GM19468 (cell line): Measurements from ENCODE around the gene CDC27.
A peak's percentile ranks its signal among the peaks of the same experiment; 100 is the strongest.
"Not testable (repeated sequence)": the region's sequence is repeated elsewhere in the genome, so short reads cannot be mapped to it uniquely, and the experiment has no call there.

Source experiments
- ATAC-seq: cut with Tn5 transposase; IDR thresholded peaks from one replicate; pipeline ENCODE4 v1.9.1; 2021; ENCODE audit warnings: mild to moderate bottlenecking, moderate library complexity, moderate number of reproducible peaks; ENCODE audit not compliant: unreplicated experiment; ENCODE audit errors: extremely low read depth

The CDC27 gene

DNA sequence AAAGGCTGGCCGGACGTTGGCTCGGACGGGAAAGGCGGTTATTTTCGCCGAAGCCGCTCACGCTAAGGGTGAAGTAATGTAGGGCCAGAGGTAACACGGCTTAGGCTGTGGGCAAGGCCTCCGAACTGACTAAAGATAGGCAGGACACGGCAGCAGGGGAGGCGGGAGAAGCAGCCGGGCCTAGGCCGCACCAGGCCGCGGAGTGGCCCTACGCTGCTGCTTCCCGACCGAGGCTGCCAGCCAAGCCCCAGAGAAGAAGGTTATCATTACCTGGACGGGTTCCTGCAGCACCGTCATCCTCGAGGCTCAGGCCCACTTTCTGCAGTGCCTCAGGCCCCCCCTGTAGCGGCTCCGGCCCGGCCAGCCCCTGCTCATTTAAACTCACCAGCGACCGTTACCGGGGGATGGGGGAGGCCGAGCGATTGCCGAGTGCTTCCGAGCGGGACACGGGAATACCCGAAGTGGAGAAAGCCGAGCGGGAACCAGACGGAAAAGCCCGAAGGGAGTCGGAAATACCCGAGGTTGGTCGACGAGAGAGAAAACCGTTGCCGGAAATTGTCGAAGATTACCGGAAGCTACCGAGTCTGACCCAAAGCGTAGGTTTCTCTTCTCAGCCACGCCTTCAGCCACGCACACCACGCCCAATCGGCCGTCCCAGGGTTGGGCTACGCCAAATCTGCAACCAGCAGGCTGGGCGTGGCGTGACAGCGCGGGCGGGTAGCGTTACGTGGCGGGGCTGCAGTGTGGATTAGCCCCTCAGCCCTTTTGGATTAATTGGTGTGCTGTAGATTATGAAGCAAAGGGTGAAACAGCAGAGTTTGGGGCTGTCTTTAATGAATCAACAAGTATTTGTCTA is at the start of gene CDC27:
CDC27 (minus strand) TSS at position 420 of the 856 bp plus-strand sequence; CDS start at position 297, 123 bp downstream.
- ATAC-seq = peak; percentile 87

GRCh38 chr17:47238321-47239010 is 49.4 kb upstream of the CDC27 start:
- ATAC-seq = no peak

DNA sequence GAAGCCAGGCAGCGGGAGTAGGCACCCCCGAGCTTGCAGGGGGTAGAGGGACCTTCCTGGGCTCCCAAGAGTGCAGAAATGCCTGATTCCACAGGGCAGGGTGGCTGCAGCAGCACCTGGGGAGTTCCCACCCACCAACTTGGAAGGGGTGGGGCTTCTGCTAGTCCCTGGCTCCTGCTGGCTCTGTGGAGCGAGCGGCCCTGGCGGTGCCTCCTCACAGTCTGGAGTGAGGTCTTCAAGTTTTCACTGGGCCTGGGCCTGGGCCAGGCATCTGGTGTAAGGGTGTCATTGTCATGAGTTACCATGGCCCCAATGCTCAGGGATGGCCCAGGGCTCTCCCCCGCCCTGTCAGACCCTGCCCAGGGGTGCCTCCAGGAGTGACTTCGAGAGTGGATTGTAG is 48.7 kb upstream of the CDC27 start:
- ATAC-seq = no peak

DNA sequence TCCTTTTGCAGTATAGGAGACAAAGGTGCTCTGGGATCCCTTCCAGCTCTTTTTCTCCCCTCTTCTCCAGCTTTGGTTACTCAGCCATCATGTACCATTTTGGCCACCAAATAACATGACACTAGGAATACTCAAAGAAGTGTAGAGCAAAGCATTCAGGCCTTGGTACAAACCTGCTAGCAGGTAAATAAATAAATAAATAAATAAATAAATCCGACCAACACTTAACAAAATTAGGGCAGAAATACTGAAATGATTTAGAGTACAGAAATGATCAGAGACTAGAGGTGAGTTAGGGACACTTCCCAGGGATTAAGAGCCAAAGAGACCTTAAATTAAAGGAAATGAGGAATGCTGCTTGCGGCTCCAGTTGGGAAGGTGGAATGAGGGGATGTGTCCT is 46.8 kb upstream of the CDC27 start:
- ATAC-seq = no peak

DNA sequence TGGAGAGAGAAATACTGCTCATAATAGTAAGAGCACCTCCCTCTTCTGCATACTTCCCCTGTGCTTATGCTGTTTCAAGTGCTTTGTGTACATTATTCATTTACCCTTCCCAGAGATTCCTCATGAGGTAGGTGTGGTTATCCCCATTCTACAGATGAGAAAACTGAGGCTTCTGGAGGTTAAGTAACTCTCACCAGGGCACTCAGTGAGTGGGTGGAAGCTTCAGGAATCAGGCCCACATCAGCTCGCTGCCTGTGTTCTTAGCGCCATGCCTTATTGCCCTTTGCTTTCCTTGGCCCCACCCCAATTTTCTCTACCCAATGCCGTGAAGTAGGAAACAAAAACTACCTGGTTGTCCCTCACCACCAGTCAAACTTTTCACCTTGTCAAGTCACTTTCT is 46.4 kb upstream of the CDC27 start:
- ATAC-seq = no peak

- ATAC-seq = no peak
These were observed 43.4 kb upstream of the CDC27 start for GRCh38 chr17:47232465-47232864.

- no peak for ATAC-seq
These were observed 42.8 kb upstream of the CDC27 start for GRCh38 chr17:47231866-47232265.

DNA sequence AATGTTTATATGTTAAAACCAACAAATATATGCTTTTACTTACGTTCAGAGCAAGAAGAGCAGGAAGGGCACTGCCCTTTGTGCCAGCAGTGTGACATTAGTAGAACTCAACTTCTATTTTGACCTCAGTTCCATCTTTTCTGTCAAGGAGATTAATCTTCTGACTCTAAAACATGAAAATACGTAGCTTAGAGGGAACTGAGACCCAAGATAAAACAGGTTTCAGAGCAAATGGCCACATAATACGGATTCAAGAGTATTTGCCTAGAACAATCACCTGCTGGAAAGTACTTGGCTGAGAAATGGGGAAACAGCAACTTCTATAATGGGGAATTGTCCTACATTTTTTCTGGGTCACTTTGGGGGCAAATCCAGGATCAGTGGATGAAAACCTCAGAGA is 42.2 kb upstream of the CDC27 start:
- no peak for ATAC-seq

GRCh38 chr17:47230864-47231263 is 41.8 kb upstream of the CDC27 start:
- no peak for ATAC-seq

DNA sequence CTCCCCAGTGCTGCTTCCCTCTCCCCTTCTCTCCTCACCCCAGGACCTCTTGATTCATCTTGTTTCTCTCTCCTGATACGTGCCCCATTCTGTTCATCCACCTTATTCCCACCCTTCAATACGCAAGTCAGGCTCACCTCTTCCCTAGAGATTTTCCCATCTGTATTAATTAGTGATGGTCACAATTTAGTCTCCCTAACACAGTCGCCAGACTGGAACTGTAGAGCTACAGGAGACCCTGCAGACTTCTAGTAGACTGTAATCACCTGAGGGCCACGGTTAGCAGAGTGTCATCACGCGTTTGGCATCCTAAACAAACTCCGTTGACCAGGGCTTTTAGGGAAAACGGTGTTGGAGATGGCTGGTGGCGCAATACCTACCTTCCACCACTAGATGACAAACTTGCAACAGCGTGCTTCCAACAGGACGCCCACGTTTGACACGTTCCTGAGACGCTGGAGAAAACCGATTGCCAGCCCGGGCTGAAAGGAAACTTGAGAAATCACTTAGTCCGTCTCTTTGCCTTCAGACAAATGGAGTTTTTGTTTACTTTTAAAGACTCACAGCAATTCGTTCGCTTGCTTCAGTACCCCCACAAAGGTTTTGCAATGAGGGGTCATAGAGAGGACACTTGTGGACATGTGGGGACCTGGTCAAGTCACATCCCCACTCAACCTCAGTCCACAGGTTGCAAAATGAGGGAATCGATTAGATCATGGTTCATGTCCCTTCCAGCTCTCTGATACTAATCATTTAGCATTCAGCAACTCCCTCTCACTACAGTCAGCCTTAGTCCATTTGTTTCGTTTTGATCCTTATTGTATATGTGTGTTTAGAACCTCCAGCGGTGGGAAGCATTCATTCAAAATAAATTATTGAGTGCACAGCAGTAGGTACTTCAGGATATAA is 40.7 kb upstream of the CDC27 start:
- ATAC-seq = no peak

GRCh38 chr17:47227862-47228261 is 38.8 kb upstream of the CDC27 start:
- no peak for ATAC-seq

DNA sequence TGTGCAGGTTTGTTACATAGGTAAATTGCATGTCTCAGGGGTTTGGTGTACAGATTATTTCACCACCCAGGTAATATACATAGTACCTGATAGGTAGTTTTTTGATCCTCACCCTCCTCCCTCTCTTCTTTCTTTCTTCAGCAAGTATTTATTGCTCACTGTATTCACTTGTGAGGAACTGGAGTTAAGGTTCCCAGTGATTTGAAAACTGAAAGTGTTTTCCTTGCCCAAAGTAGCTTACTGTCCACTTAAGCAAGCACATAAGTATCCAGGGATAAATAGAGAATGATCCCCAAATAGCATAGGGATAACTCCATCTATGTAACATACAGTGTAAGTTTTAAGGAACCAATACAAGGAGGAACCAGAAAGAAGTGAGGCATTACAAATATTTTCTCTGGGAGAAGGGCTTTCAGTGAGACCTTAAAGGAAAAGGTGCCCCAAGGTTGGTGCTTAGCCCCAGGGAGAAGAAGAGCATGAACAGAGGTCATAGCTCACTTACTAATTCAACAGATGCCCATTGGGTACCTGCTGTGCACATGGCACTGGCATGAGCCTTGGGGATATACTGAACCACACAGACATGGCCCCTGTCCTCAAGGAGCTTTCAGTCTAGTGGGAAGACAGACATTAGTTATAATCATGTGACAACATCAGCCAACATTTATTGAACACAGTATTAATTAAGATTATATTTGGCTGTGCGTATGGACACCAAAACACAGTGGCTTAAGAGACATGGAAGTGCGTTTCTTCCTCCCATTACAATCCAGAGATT is 37.0 kb upstream of the CDC27 start:
- no peak for ATAC-seq

DNA sequence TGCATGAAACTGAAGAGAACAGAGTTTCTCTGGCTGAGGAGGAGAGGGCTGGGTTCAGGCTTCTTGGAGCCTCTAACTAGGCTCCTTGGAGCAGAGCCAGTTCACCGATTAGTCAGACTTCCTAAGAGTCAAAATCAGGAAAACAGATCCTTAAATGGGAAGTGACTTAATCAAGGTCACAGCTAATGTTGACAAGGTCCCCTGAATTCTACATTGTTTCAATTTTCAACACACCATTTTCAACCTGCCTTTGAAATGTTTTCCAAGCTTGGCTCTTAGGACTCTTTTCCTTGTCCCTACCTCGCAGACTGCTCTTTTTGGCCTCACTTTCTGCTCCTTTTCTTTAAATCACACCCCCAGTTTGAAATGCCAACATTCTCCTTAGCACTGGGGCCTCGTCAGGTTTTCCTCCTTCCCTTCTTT is 36.4 kb upstream of the CDC27 start:
- no peak for ATAC-seq

- no peak for ATAC-seq
These were observed 35.9 kb upstream of the CDC27 start for GRCh38 chr17:47224966-47225365.

GRCh38 chr17:47224077-47224476 is 35.0 kb upstream of the CDC27 start:
- ATAC-seq = not testable (repeated sequence)

DNA sequence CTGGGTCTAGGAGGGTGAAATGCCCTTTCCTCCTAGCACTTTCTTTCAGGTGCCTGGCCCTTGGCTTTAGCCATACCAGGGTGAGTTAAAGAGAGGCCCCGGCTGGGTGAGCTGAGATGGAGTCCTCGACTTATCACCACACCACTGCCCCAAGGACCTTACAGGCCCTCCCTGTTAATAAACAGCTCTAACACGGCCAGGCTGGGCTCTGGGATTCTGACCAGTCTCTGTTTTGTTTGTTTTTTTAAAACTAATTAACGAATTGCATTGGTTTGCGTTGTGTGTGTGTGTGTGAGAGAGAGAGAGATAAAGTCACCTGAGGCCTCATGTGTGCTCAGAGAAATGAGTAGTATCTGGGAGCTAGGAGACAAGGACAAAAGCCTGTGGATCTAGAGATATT is 34.4 kb upstream of the CDC27 start:
- ATAC-seq = no peak

- ATAC-seq = no peak
These were observed 33.9 kb upstream of the CDC27 start for GRCh38 chr17:47223007-47223406.

DNA sequence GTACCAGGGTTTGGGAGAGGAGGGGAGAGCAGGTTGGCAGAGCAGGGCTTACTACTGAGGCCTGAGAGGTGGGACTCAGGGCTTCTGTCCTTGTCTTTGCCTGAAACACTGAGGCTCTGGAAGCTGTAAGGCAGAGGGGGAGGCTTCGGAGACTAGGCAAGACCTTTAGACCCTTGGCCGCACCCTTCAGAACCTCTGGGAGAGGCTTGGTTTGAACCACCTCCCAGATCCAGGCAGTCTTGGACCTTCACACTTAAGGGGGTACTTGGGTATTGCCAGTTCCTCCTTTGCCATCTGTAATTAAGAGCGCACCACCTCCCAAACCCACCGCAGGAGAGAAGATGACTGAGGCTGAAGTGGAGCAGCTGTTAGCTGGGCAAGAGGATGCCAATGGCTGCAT is 33.0 kb upstream of the CDC27 start:
- no peak for ATAC-seq

- ATAC-seq = no peak
These were observed 32.1 kb upstream of the CDC27 start for GRCh38 chr17:47221154-47221553.

DNA sequence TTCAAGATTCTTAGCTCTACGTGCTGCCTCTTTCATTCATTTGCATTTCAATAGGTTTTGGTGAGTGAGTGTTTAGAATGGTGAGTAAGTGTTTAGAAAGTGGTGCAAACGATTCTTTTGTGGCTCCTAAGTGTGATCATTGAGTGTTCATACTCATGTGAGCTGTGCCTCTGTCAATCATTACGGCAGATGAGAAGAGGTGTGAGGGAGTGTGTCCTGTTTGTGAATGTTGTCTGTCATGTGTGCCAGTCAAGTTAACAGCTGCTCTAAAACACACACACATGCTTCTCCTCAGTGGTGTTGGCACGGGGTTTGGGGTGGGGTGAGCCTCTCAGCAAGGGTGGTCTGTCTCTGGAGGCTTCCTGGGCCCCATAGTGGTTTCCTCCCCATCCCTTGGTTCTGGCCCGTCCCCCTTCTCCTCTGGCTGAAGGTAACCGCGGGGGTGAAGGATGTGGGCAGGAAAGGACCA is 31.5 kb upstream of the CDC27 start:
- no peak for ATAC-seq
